Lung (tissue), 12 donors: ENCODE results near the gene AGPS. TPM values are rescaled to one million over a fixed set of nuclear protein-coding genes. Genes with fewer than 3 reads are reported as not detected.

Source experiments
- ATAC-seq: fragments of 200-7000 bp; cut with Tn5 transposase; one replicate; pipeline ENCODE4 v1.9.1; 2020; ENCODE audit warnings: moderate number of reproducible peaks; ENCODE audit not compliant: insufficient read depth, low FRiP score
- DNase-seq, 3 donors: peaks; one replicate each; pipeline ENCODE4 v3.0.0-alpha.2; 2013 to 2017
- H3K27ac ChIP-seq, 2 donors: one replicate each; pipeline ENCODE4 v1.5.1; 2013; ENCODE audit warnings: mild to moderate bottlenecking in 2 of 2, moderate library complexity in 2 of 2, control low read depth in 1 of 2, inconsistent platforms in 1 of 2, low read depth in 1 of 2, low read length in 1 of 2
- H3K27me3 ChIP-seq, 3 donors: one replicate each; pipeline ENCODE4 v1.5.1; 2013; ENCODE audit warnings: low read length in 2 of 3; ENCODE audit not compliant: control insufficient read depth in 3 of 3, insufficient read depth in 3 of 3
- H3K36me3 ChIP-seq, 4 donors: one replicate each; pipeline ENCODE4 v1.5.1; 2013; ENCODE audit warnings: low read length in 4 of 4, mild to moderate bottlenecking in 1 of 4, moderate library complexity in 1 of 4; ENCODE audit not compliant: control insufficient read depth in 4 of 4, insufficient read depth in 4 of 4
- H3K4me1 ChIP-seq, 5 donors: one replicate each; pipeline ENCODE4 v1.5.1; 2013; ENCODE audit warnings: low read length in 5 of 5, mild to moderate bottlenecking in 2 of 5, moderate library complexity in 1 of 5; ENCODE audit not compliant: control insufficient read depth in 5 of 5, insufficient read depth in 5 of 5
- H3K4me3 ChIP-seq: one replicate; pipeline ENCODE4 v1.5.1; 2013; ENCODE audit warnings: mild to moderate bottlenecking, control low read depth, moderate library complexity
- H3K9ac ChIP-seq, 2 donors: one replicate each; pipeline ENCODE4 v1.5.1; 2013; ENCODE audit warnings: low read length in 2 of 2, control low read depth in 1 of 2; ENCODE audit not compliant: insufficient read depth in 1 of 2
- H3K9me3 ChIP-seq, 4 donors: one replicate each; pipeline ENCODE4 v1.5.1; 2013; ENCODE audit warnings: low read length in 3 of 4, mild to moderate bottlenecking in 1 of 4, moderate library complexity in 1 of 4; ENCODE audit not compliant: control insufficient read depth in 4 of 4, insufficient read depth in 3 of 4
- WGBS, 2 donors: extraction: QIAGEN DNeasy Blood & Tissue Kit; methylation state at CpG; one replicate each; pipeline ENCODE4 v1.1.7; 2013; 5-methylcytosine and 5-hydroxymethylcytosine counted together
- polyA plus RNA-seq, 2 donors: library from polyadenylated mRNA; stranded (reverse); fragments of 200-250 nt; gene quantifications; one replicate each; pipeline ENCODE4 v1.2.1, GENCODE V29; 2013
- total RNA-seq, 2 donors: library from RNA; depleted of rRNA in 1 of 2; stranded (reverse); fragments of >200 nt in 1 of 2; gene quantifications; one replicate each; pipeline ENCODE4 v1.2.1, GENCODE V29; 2014 to 2021
- TF ChIP-seq, protein P1 (sequence below): IDR thresholded peaks from 2 replicates; pipeline ENCODE4 v1.5.1; 2012; ENCODE audit warnings: mild to moderate bottlenecking; ENCODE audit errors: control extremely low read depth, extremely low read depth
- donor health status: control.
- donor health status: control.
- donor health status: Bipolar disorder and iron deficiency.
- donor health status: healthy.
- donor health status: DM: yes; HTN: yes; CAD: no.

Gene AGPS
- total and polyA plus RNA-seq, 4 donors, result 5.2 to 43.9 (median 23.8) TPM

DNA sequence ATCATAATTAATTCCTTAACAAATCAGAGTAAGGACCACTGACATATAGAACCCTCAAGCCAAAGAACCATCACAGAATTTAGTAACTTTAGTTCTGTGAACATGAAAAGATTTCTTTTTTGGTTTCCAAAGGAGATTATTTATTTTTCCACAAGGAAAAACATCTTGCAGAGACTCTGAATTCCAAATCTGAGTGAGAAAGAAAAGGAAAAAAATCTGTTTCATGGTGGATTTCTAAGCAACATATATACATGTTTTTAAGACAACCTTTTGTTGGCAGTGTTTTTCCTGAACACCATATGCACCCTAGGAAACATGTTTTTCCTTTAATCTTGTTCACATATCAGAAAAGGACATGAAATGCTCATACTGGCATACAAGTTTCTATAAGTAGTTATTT, 149.8 kb downstream of the AGPS start:
- Histone ChIP-seq H3K27me3 (no peaks in the 10 kb centered on the region), H3K4me3 (no peak overlapping the region), H3K4me1 (peaks cover 0 to 1% (median 0%) of the 10 kb centered on the region in 5 donors), H3K27ac (no peak overlapping the region), H3K9me3 (no peaks in the 10 kb centered on the region), H3K9ac (no peak overlapping the region), H3K36me3 (peaks cover 0 to 2% (median under 1%) of the 10 kb centered on the region in 4 donors)
- no peak for ATAC-seq
- DNase-seq, result no peak
- TF ChIP-seq, protein P1, sequence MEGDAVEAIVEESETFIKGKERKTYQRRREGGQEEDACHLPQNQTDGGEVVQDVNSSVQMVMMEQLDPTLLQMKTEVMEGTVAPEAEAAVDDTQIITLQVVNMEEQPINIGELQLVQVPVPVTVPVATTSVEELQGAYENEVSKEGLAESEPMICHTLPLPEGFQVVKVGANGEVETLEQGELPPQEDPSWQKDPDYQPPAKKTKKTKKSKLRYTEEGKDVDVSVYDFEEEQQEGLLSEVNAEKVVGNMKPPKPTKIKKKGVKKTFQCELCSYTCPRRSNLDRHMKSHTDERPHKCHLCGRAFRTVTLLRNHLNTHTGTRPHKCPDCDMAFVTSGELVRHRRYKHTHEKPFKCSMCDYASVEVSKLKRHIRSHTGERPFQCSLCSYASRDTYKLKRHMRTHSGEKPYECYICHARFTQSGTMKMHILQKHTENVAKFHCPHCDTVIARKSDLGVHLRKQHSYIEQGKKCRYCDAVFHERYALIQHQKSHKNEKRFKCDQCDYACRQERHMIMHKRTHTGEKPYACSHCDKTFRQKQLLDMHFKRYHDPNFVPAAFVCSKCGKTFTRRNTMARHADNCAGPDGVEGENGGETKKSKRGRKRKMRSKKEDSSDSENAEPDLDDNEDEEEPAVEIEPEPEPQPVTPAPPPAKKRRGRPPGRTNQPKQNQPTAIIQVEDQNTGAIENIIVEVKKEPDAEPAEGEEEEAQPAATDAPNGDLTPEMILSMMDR, result no peak

GRCh38 chr2:177543007-177543760, 150.6 kb downstream of the AGPS start:
- DNase-seq (no peak), ATAC-seq (no peak)
- TF ChIP-seq, protein P1, result no peak
- 75 to 95% methylated on average over 6 of the region's 6 CpGs for WGBS, 2 donors
- no peak overlapping the region for H3K27ac ChIP-seq
- H3K9me3 ChIP-seq, result no peaks in the 10 kb centered on the region
- H3K9ac ChIP-seq, result no peak overlapping the region
- peaks cover 0 to 3% (median 0%) of the 10 kb centered on the region in 5 donors for H3K4me1 ChIP-seq
- peaks cover 0 to 2% (median under 1%) of the 10 kb centered on the region in 4 donors for H3K36me3 ChIP-seq
- no peak overlapping the region for H3K4me3 ChIP-seq
- H3K27me3 ChIP-seq, result no peaks in the 10 kb centered on the region

DNA sequence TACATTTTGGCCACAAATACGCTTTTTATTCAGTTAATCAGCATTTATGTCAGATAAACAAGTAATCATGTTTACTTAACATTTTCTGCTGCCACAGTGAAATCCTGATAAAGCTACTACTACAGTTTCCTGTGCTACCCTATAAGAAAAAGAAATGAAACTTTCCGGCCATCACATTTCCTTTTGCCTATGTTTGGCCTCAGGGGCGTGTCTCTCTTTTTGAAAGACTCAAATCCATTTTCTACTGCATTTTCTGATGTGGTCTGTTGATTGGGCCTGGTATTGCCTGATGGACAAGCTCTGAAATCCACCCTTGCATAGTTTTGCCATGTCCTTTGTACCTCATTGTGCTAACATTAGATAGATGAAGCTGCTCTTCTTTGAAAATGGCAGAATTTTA, 152.6 kb downstream of the AGPS start:
- WGBS, 2 donors, result 89 to 93% methylated on average over 3 of the region's 3 CpGs
- DNase-seq, result no peak
- H3K4me1 ChIP-seq, result peaks cover 0 to 3% (median 0%) of the 10 kb centered on the region in 5 donors
- H3K36me3 ChIP-seq, result peaks cover 0 to 1% (median 0%) of the 10 kb centered on the region in 4 donors
- H3K27me3 ChIP-seq, result no peaks in the 10 kb centered on the region
- H3K9me3 ChIP-seq, result no peaks in the 10 kb centered on the region
- no peak overlapping the region for H3K4me3 ChIP-seq
- no peak overlapping the region for H3K9ac ChIP-seq
- no peak overlapping the region for H3K27ac ChIP-seq
- ATAC-seq, result no peak
- TF ChIP-seq, protein P1, result no peak
